HG02943 (cell line): ENCODE measurements around the gene EREG.

Source experiments
- ATAC-seq: cut with Tn5 transposase; IDR thresholded peaks from one replicate; pipeline ENCODE4 v1.9.1; 2021; ENCODE audit warnings: mild to moderate bottlenecking, low read depth, moderate library complexity; ENCODE audit not compliant: unreplicated experiment

EREG gene

DNA sequence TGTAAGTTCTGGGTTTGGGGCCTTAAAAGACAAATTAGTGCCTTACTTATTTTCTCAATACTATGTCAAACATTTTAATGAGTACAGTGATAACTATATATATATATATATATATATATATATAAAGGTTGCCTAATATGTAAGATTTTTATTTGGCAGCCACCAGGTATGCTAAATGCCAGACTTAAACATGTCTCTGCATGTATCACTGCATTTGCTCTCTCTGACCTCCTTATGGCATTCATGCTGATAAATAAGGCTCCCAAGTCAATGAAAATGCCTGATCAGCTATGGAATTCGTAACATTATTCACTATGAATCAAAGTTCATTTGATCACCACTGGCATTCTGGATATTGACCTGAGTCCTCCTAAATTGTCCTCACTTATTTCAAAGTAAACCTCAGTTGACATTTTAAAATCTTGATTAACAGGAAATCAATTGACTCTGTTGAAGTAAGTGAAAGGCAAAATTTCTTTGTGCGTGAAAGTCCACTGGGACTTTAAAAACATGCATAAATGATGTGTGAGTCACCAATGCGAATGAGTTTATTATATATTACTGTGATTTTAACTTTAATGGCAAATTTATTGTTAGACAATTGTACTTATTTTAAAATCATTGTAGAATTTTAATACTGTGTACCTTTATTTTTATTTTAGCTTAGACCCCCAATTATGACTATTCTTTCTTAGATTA, 50.8 kb downstream of the EREG start:
- no peak for ATAC-seq

DNA sequence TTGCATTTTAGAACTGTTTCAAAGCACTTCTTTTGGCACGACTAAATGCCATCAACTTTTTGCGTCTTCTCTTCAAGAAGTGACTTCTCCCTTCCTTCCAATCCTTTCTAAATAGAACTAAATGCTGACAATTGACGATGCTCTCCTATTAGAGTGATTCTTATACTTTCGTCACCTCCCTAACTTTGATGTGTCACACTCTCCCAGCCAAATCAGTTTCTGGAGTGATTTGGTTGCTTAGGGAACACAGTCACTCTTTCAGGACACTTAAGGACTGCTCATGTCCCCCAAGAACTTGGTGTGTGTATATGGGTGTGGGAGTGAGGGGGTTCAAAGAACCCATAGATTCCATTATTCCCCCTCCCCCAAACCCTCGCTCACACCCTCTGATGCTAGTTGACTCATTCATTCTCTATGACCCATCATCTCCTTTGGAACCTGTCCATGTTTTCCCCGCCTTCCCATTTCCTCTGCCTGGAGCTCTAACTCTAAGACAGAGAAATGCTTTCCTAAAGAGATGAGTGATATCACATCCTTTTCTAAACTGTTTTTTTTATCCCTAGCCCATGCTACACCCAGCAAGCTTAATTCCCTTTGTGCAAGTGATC, 53.2 kb downstream of the EREG start:
- ATAC-seq, result no peak

DNA sequence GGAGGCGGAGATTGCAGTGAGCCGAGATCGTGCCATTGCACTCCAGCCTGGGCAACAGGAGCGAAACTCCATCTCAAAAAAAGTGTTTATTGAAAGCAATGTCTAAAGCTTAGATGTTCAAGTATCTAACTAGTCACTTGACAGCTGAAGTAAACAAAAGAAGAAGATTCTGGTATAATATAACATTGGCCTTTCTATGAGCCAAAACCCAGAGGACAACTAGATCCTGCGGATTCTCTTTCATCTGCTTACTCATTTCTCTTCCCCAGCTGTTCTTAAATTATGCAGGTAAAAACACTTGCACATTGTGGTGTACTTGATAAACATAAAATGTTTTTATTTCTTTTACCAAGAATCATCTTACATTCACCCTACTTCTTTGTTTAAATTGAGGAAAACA, 55.9 kb downstream of the EREG start:
- ATAC-seq, result no peak

DNA sequence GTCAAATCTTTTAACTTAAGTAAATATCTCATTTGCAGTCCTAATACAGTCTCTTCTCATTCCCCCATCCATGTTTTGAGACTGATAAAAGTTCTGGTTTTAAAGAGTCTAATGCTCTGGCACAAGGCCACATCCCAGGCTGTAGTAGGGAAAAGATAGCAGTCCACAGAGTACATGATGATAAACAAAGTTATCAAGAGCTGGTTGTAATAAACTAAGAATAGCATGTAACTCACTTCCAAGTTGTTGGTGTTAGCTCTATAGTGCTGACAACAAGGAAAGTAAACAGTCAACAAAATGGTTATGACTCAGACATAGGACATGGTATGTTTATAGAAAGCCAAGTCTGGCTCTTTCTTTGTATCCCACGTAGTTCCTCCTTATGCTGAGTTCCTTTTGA, 58.2 kb downstream of the EREG start:
- ATAC-seq, result no peak

DNA sequence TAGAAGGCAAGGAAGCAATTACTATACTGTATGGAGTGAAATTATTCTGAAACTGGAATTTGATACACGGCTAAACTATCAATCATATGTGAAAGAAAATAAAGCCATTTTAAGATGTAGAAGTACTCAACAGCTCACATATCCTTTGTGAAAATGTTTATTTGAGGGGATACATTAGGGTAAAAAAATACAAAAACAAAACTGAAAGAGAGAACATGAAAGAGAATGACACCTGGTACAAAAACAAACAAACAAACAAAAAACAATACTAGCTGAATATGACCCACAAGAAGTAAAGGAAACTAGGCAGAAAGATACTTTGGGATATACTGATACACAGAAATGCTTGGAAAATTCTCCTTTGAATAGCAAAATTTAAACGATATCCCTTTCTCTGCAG, 59.2 kb downstream of the EREG start:
- no peak for ATAC-seq

DNA sequence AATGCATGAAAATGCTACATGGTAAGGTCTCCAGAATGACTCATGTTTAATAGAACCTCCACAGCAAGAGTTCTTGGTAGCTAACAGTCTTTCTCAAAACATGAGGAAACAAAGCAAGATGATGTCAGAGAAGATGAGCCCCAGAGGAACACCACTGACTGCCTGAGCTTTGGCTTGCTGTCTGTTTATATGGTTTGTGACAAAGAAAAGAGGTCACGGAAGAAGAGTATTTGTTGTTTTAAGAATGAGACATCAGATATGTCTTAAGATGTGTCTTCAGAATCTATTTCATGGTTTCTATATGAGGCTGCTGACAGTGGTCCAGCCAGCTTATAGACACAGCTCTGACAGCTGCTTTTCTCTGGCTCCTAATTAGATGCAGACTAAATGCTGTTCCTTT, 61.2 kb downstream of the EREG start:
- ATAC-seq, result no peak

DNA sequence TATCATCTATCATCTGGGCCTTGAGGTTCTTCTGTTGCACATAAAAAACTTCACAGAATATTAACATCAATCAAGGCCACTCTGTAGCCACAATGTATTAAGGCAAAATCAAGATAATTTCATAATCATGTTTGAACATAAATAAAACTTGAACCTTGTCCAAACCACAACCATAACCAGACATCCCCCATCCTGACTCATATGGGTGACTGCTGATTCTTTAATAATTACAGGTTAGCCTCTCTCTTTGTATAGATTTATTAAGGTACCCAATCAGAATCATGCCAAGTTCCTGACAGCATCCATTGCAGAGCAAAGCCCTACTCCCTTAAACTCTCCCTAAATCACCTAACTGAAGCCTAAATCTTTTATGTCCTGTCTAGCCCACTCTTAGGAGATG, 63.3 kb downstream of the EREG start:
- no peak for ATAC-seq

DNA sequence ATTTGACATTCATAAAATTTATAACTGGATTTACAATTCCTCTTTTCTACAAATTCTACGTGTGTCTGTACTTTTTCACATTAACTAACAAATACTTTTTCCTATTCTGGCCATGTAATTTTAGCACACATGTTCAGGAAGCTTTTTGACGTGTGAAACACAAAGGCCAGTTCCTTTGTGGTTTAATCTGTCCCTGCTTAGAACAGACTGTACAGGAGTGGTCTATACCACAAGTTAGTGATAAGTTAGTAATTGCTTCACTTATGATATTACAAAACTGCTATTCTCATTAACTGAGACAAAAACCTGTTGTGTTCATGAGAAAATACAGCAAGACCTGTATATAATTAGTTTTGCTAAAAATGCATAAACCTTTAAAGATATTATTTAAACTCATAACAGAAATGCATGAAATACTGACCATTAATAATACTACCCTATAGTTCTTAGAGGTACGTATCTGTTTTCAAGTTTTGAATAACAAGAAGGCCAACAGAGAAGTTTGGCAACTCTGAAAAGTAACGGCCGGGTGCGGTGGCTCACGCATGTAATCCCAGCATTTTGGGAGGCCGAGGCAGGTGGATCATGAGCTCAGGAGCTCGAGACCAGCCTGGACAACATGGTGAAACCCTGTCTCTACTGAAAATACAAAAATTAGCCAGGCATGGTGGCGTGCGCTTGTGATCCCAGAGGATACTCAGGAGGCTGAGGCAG, 66.3 kb downstream of the EREG start:
- ATAC-seq, result peak; percentile 97

DNA sequence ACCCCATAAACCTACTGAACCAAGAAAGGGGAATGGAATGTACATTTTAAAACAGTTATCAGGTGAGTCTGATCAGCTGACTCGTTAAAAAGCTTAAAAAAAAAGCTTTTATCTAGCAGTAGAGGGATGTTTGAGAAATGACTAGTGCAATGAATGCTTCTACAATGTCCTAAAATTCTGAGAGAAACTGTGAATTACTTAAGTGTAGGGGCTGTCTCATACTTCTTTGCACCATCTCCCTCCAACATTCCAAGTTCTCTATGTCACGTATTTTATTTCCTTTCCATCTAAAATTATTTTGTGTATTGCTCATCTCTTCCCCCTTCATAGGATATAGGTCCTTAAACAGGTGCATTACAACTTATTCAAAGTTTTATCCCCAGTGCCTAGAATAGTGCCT, 68.1 kb downstream of the EREG start:
- ATAC-seq, result no peak

DNA sequence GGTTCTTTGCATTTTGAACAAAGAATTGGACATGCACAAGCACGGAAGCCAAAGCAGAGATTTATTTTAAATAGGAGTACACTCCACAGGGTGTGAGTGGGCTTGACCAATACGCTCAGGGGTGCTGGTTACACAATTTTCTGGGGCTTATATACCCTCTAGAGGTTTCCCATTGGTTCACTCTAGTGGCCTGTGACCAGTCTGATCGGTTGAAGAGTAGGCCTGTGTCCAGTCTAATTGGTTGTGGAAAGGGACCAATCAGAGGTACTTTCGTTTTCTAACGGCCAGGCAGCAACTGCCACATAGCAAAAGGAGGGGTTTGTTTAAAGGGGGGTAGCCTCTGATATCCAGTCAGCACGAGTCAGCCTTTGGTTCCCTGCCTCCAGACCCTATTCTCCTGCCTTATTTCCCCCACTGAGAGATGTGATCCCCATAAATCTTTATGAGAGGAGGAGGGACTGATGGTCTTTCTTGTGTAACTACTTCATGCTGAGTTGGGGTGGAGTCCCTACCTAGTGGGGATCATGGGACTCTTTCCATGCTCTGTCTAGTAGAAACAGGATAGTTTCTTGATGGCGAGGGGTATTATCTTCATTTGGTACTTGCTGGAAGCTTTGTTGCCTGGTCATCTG, 68.7 kb downstream of the EREG start:
- no peak for ATAC-seq

DNA sequence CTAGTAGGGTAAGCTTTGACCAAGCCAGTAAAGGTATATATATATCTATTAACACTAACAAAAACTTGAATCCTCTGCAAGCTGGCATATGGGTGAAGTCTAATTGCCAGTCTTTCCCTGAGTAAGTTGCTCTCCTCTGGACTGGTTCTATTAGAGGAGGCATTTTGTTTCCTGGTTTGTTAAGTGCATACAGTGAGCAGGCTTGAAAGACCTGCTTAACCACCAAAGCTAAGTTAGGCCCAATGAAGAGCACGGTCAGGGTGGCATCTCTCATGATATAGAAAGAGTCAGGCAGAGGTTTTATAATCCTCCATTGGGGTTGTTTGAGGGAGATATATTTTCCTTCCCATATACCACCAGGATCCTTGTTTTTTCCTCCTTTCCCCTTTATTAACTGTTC, 70.4 kb downstream of the EREG start:
- ATAC-seq, result no peak

DNA sequence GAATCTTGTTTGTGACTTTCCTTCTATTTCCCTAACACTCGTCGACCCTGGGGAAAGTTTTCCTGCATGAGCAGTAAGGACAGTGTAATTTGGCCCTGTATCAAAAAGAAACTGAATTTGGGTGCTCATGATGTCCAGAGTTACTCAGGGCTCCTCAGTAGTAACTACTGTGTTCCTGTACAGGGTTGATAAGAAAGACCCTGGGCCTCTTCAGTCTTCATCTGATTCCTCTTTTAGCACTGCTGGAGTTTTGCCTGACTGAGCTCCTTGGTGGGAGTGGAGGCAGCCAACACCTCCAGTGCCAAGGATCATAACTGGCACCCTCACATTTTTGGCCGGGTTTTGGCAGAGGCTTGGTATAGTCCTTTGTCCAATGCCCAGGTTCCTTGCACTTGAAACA, 72.9 kb downstream of the EREG start:
- ATAC-seq, result no peak
